ENCODE data around the gene IPCEF1. TPM values are rescaled to one million over a fixed set of nuclear protein-coding genes. Genes with fewer than 3 reads are reported as not detected.

The IPCEF1 gene
- total and polyA plus RNA-seq, 2 of the 8 experiments (the other 6 are each of a cell fraction or from before 2014, with no cell fraction given) = 0.41 to 0.78 TPM

DNA sequence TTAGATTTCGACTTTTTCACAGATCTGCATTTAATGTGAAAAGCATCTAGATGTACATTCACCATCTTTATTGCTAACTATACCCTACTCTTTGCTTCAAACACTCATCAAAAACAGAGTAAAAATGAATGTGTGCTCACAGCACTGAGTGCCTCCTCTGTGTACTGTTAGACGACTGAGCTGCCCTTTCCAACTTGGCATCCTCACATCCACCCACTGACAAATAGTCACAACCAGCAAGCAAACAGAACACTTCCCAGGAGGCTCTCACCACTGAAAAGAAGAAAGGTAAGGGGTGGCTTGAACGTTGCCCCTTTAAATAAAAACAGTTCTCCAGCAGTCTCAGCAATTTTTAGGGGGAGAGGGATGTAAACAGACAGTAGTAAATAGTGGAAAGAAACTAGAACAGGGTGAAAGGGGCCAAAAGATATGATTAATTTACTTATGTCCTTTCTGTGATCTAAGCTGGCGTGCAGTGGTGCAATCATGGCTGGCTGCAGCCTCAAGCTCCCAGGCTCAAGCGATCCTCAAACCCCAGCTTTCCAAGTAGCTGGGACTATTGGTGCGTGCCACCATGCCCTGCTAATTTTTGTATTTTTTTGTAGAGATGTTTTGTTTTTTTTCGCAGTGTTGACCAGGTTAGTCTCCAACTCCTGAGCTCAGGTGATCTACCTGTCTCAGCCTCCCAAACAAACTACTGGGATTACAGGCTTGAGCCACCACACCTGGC lies 48.7 kb downstream of the IPCEF1 start:
- Histone ChIP-seq H3K27me3 (replicated peaks in 1 of 4; ENCODE audit: control insufficient read depth in 3 of 4, extremely low read depth in 1 of 4, insufficient read depth in 3 of 4, low read length in 3 of 4) (no peaks in the 10 kb centered on the region), H3K4me1 (replicated peaks in 1 of 4; ENCODE audit: control insufficient read depth in 3 of 4, insufficient read depth in 4 of 4, low read length in 3 of 4) (peaks cover 0 to 6% (median 0%) of the 10 kb centered on the region in 4 experiments; a peak in 1 of 7 replicates), H3K79me1 (ENCODE audit: low read depth, low read length) (no peaks in the 10 kb centered on the region), H3K79me2 (ENCODE audit: control insufficient read depth in 1 of 2, insufficient read depth in 2 of 2, low read length in 2 of 2) (no peaks in the 10 kb centered on the region), H4K5ac (ENCODE audit: insufficient read length, low read depth, low read length) (no peak overlapping the region), H3K4me3 (ENCODE audit: extremely low read depth in 1 of 4, insufficient read depth in 2 of 4, low read depth in 3 of 4, low read length in 4 of 4) (no peak overlapping the region), H2AFZ (ENCODE audit: low read length) (no peak overlapping the region), H2BK5ac (ENCODE audit: low read depth, low read length) (no peak overlapping the region), H2BK20ac (ENCODE audit: low read length) (no peak overlapping the region), H2BK120ac (replicated peaks; ENCODE audit: low read depth, low read length) (no peak overlapping the region), H4K8ac (ENCODE audit: extremely low read depth, insufficient read depth, low read length) (no peak overlapping the region), H2AK5ac (ENCODE audit: low read depth, low read length) (no peak overlapping the region), H3K36me3 (ENCODE audit: control insufficient read depth in 2 of 4, insufficient read depth in 4 of 4, low read length in 3 of 4) (no peaks in the 10 kb centered on the region), H3K4me2 (ENCODE audit: insufficient read depth in 1 of 2, low read depth in 2 of 2, low read length in 2 of 2) (no peak overlapping the region), H3K23me2 (ENCODE audit: low read depth, low read length) (no peaks in the 10 kb centered on the region), H3K27ac (ENCODE audit: low read depth, low read length) (no peak overlapping the region), H3K23ac (ENCODE audit: insufficient read length) (no peak overlapping the region), H3K14ac (ENCODE audit: insufficient read length) (no peak overlapping the region), H2BK15ac (ENCODE audit: low read length) (no peak overlapping the region), H3K9me3 (ENCODE audit: insufficient read depth in 2 of 2, low read depth in 1 of 2, low read length in 1 of 2) (0 out of 4 replicates have a peak, but pooled peaks cover 0 to 5% of the 10 kb centered on the region in 2 experiments), H3K9ac (replicated peaks in 1 of 4; ENCODE audit: extremely low read depth in 1 of 4, low read depth in 3 of 4, low read length in 3 of 4) (no peak overlapping the region), H3K56ac (replicated peaks; ENCODE audit: insufficient read length, low read depth, low read length) (no peak overlapping the region), H3K4ac (replicated peaks; ENCODE audit: insufficient read length, low read depth, low read length) (no peak overlapping the region), H3K18ac (ENCODE audit: extremely low read depth, low read length) (no peak overlapping the region), H4K91ac (replicated peaks; ENCODE audit: insufficient read length, low read length) (no peak overlapping the region), H2BK12ac (ENCODE audit: low read depth, low read length) (no peak overlapping the region), H4K20me1 (replicated peaks in 1 of 2; ENCODE audit: control insufficient read depth in 1 of 2, insufficient read depth in 2 of 2, low read length in 2 of 2) (no peaks in the 10 kb centered on the region)
- DNase-seq (ENCODE audit: low read depth in 1 of 2, low spot score in 2 of 2) (no peak), FAIRE-seq (no peak)
- 87% methylated on average over 7 of the region's 7 CpGs; no CpG with 5 or more reads in 1 of the 2 experiments for WGBS, 2 experiments (ENCODE audit: extremely low coverage in 1 of 2, insufficient coverage in 1 of 2, insufficient read length in 1 of 2, insufficient replicate concordance in 2 of 2, low coverage in 1 of 2, low lambda C conversion rate in 2 of 2, missing lambda C conversion rate in 1 of 2)
- ChIA-PET CTCF (ENCODE audit: partially characterized antibody) (no interaction called here), POLR2A (ENCODE audit: partially characterized antibody) (no interaction called here)
- TF ChIP-seq BCL11A (IDR thresholded peaks at IDR 0.05; ENCODE audit: low read depth in 2 of 2, low read length in 2 of 2) = no peak
- no peak for TF ChIP-seq GABPA (IDR thresholded peaks at IDR 0.05; ENCODE audit: borderline replicate concordance, insufficient read depth, low read length)
- no peak for TF ChIP-seq RNF2 (IDR thresholded peaks at IDR 0.05; ENCODE audit: borderline replicate concordance, low read depth, low read length, missing control alignments, poor library complexity, severe bottlenecking)
- TF ChIP-seq CREB1 (IDR thresholded peaks at IDR 0.05) = no peak
- TF ChIP-seq RXRA (IDR thresholded peaks at IDR 0.05; ENCODE audit: insufficient read depth, low read depth, low read length) = no peak
- TF ChIP-seq TAF1 (IDR thresholded peaks at IDR 0.05; ENCODE audit: low read depth, low read length) = no peak
- no peak for TF ChIP-seq CTBP2 (IDR thresholded peaks at IDR 0.05; ENCODE audit: borderline replicate concordance, insufficient read depth, insufficient read length, low read length)
- TF ChIP-seq JUND (IDR thresholded peaks at IDR 0.05; ENCODE audit: low read length) = no peak
- no peak for TF ChIP-seq CHD1 (IDR thresholded peaks at IDR 0.05; ENCODE audit: low read depth, low read length)
